ENCODE measurements around the gene RIOK3.
A peak's percentile ranks its signal among the peaks of the same experiment; 100 is the strongest.
"Not testable (repeated sequence)": the region's sequence is repeated elsewhere in the genome, so short reads cannot be mapped to it uniquely, and the experiment has no call there.

The RIOK3 gene
- total RNA-seq, result 92.6 to 114 reads per million in 2 experiments

GRCh38 chr18:23452728-23453679, at the start of gene RIOK3:
Gene RIOK3, plus strand, starts transcription at chr18:23453287. Its CDS starts 153 bp downstream, at chr18:23453440.
- DNase-seq (ENCODE audit: low read depth), result peak; percentile 72

- DNase-seq (ENCODE audit: low read depth), result no peak
These were observed 49.8 kb upstream of the RIOK3 start for GRCh38 chr18:23403310-23403709.

- DNase-seq (ENCODE audit: low read depth), result no peak
These were observed 47.5 kb upstream of the RIOK3 start for GRCh38 chr18:23405636-23406035.

GRCh38 chr18:23406271-23406787, 46.8 kb upstream of the RIOK3 start:
- DNase-seq (ENCODE audit: low read depth), result no peak

DNA sequence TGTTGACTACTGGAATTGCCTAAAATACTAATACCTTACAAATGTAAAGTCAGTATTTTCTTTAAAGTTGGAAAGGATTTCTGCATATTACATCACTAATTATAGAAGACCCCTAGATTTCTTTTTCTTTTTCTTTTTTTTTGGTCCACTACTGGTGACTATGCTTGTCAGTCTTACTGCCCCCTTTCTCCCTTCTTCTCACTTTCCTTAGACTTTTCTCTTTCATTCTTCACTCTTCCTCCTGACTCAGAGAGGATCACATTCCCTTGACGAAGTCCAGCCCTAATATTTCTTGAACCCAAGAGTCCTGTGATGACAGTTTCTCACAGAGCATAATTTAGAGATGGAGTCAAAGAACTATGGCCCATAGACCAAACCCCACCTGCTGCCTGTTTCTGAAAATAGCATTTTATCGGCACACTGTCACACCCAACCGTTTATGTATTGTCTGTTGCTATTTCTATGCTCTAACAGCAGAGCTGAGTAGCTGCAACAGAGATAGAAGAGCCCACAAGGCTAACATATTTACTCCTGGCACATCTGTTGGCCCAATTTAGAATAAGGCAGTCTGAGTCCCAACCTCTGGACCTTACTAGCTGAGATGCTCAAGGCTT, 40.6 kb upstream of the RIOK3 start:
- DNase-seq (ENCODE audit: low read depth), result no peak

- no peak for DNase-seq (ENCODE audit: low read depth)
These were observed 37.6 kb upstream of the RIOK3 start for GRCh38 chr18:23415515-23415914.

DNA sequence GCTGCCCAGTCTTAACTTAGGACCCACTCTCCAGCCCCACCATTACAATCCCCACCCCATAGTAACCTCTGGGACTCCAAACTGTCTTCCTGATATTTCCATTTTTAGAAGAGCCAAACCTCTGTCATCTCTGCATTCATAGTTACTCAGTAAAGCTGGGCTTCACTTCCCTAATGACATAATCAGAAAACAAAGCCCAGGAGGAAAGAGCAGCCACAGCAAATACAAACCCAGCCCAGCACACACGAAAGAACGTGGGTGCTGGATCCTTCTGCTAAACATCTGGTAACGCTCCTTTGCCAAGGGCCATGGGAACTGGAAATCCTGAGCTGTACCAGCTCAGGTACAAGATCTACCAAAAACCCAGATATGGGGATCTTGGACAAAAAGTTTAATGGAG, 36.8 kb upstream of the RIOK3 start:
- DNase-seq (ENCODE audit: low read depth), result no peak

DNA sequence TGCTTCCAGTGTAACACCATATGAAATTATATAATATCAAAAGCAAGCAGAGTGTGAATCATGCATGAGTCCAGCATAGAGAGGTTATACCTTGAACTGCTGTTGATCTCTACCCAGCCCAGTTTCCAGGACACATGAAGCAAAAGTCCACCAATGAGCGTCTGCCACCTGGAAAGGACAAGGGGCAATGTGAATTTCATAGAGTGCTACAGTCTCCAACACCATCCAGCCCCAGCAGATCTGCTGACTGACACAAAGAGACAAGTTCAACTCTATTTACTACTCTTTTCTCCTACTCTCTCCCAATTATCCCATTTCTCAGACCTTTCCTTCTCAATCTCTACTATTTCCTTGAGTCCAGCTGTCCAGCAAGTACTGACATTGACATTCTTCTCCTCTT, 31.8 kb upstream of the RIOK3 start:
- DNase-seq (ENCODE audit: low read depth), result no peak

- no peak for DNase-seq (ENCODE audit: low read depth)
These were observed 30.2 kb upstream of the RIOK3 start for GRCh38 chr18:23422751-23423418.

DNA sequence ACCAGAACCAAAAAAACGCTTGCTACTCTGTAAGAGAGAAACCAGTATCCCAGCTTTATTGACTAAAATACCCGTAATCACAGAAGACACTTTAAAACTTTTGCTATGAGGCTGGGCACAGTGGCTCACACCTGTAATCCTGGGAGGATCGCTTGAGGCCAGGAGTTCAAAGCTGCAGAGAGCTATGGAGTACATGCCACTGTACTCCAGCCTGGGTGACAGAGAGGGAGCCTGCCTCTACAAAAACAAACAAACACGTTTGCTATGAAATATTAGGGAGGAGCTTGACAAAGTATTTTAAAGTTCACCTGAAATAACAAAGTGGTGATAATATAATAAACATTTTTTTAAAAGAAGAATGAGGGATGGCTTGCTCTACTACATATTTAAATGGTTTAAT, 28.5 kb upstream of the RIOK3 start:
- no peak for DNase-seq (ENCODE audit: low read depth)

- no peak for DNase-seq (ENCODE audit: low read depth)
These were observed 24.3 kb upstream of the RIOK3 start for GRCh38 chr18:23428821-23429220.

GRCh38 chr18:23429538-23429937, 23.5 kb upstream of the RIOK3 start:
- DNase-seq (ENCODE audit: low read depth), result not testable (repeated sequence)

DNA sequence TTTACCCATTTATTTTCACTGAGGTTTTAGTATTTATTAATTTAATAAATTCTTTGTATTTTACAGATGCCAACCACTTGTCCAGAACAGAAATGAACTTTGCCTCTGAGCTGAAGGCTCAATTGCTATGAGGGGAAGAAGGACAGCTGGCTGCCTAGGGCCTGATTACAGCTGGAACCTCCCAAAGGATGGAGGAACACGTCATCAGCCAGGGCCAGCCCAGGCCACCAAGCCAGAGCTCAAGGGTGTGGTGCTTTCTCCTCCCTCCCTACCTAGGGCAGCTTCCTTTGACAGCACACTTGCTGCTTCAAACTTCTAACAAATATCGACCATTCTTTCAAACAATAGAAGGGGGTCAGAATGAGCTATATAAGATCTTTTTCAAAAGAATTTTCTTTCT, 19.7 kb upstream of the RIOK3 start:
- DNase-seq (ENCODE audit: low read depth), result no peak

DNA sequence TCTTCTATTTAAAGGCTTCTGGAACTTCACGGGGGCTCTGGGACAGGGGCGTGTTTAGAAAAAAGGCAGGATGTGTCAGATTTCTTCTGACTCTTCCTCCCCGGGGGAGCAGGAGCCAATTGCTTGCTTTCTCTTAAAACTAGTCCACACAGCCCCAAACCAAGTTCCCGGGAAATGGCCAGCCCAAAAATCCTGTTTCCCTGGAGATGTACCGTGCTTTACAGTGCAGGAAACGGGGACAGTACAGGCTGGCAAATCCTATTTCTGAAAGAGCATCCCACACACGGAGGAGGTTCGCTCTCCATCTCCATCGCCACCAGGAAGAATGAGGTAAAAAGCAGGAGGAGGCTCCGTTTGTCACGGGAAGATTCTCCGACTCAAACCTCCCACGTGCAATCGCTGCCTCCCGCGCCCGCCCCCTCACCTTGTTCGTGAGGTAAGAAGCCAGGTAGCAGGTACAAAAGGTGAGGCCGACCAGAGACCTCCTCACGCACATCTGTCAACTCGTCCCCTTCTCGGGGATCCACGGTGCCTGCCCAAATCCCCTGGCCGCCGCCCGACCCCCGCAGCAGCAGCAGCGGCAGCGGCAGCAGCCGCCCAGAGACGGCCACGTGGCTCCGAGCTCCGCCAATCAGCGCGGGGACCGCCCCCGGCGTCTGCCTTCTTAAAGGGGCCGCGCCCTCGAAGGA, 15.6 kb upstream of the RIOK3 start:
- peak; percentile 66 for DNase-seq (ENCODE audit: low read depth)

- DNase-seq (ENCODE audit: low read depth), result no peak
These were observed 15.1 kb upstream of the RIOK3 start for GRCh38 chr18:23438046-23438377.

DNA sequence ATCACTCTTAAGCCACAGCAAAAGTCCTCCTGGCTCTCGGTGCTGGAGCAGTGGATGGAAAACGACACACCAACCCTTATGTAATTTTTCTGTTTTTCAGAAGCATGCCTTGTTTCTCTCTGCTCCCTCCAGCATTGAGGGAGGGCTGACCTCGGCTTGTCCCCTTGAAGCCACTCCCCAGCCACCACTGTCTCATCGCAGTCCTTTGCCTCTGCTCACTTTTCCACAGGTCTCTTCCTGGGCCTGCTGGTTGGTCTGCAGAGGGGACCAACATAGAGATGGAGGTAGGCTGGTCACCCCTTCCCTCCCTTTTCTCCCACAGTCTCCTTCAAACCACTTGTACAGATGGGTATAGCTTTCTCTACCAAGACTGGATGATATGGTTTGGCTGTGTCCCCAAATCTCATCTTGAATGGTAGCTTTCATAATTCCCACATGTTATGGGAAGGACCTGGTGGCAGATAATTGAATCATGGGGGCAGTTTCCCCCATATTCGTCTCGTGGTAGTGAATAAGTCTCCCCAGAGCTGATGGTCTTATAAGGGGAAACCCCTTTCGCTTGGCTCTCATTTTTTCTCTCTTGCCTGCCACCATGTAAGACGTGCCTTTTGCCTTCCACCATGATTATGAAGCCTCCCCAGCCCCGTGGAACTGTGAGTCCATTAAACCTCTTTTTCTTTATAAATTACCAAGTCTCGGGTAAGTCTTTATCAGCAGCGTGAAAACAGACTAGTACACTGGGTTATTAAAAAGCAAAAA, 14.3 kb upstream of the RIOK3 start:
- no peak for DNase-seq (ENCODE audit: low read depth)

DNA sequence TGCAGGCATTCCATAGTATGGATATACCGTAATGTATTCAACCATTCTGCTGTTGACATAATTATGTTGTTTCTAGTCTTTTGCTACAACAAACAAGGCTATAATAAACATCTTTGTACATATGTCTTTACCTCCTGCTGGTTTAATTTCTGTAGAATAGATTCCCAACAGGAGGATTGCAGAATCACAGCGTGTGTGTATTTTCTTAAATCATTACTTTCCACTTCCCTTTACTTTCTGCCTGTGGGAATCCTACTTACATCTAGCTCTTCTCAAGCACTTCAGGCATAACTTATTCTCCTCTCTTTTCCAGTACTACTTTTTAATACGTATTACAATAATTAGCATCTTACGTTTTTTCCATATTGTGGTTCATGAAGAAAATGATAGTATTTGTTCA, 13.0 kb upstream of the RIOK3 start:
- DNase-seq (ENCODE audit: low read depth), result no peak

DNA sequence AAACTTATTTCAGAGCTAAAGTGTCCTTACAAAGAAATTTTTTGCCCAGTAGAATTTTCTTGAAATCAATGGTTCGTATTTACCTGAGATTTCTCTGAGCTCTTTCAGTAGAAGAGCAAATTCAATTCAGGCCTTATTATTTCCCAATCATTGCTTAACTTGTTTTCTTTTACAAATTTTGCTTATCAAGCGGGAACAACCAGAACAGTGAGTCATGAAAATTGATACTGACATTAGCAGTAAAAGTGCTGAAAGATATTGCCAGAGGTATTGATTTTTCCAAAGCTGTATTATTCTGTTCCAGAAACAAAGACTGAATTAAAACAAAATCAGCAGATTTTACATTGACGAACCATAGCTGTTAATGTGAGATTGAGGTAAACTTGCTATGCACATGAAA, 10.1 kb upstream of the RIOK3 start:
- DNase-seq (ENCODE audit: low read depth), result no peak

DNA sequence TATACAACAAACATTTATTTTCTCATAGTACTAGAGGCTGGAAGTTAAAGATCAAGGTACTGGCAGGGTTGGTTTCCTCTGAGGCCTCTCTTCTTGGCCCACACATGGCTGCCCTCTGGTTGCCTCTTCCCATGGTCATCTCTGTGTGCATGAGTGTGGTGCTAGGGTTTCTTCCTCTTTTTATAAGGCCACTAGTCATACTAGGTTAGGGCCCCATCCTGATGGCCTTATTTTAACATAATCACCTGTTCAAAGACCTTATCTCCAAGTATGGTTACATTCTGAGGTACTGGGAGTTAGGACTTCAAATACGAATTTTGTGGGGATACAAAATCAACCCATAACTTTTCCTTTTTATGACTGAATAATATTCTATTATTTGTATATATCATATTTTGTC, 4.8 kb upstream of the RIOK3 start:
- DNase-seq (ENCODE audit: low read depth), result no peak

GRCh38 chr18:23450022-23450421, 3.1 kb upstream of the RIOK3 start:
- DNase-seq (ENCODE audit: low read depth), result no peak

DNA sequence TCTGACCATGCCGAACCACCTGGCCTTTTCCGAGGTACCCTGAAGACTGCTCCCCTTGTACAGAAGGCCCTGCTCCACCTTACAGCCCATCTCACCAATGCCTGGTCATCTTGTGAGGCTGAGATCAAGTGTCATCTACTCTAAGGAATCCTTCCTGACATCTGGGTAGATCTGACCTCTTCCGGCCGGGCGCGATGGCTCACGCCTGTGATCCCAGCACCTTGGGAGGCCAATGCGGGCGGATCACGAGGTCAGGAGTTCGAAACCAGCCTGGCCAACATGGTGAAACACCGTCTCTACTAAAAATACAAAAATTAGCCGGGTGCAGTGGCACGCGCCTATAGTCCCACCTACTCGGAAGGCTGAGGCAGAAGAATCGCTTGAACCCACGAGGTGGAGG, 2.1 kb upstream of the RIOK3 start:
- no peak for DNase-seq (ENCODE audit: low read depth)

Data from T follicular helper cell (primary cell).